HG03175 (cell line): ENCODE results near the gene ZNF491.
"Not testable (repeated sequence)": the region's sequence is repeated elsewhere in the genome, so short reads cannot be mapped to it uniquely, and the experiment has no call there.

Experiments
- ATAC-seq: cut with Tn5 transposase; IDR thresholded peaks from one replicate; pipeline ENCODE4 v1.9.1; 2021; ENCODE audit warnings: mild to moderate bottlenecking, moderate library complexity; ENCODE audit not compliant: unreplicated experiment

Gene ZNF491

GRCh38 chr19:11806354-11807098, 8.2 kb downstream of the ZNF491 start:
- ATAC-seq: no peak

DNA sequence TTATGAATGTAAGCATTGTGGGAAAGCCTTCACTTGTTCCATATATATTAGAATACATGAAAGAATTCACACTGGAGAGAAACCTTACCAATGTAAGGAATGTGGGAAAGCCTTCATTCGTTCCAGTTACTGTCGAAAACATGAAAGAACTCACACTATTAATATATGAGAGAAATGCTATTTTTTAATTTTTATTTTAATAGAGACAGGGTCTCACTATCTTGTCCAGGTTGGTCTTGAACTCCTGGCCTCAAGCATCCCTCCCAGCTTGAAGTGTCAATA, 8.7 kb downstream of the ZNF491 start:
- no peak for ATAC-seq

- peak; percentile 33 for ATAC-seq
Observed at GRCh38 chr19:11813703-11814028, 15.3 kb downstream of the ZNF491 start.

GRCh38 chr19:11814029-11814699, 15.8 kb downstream of the ZNF491 start, which contains the start of gene ZNF440:
Gene ZNF440 (plus strand): TSS chr19:11814273. CDS start chr19:11814448, 175 bp downstream.
- ATAC-seq: peak; percentile 98

DNA sequence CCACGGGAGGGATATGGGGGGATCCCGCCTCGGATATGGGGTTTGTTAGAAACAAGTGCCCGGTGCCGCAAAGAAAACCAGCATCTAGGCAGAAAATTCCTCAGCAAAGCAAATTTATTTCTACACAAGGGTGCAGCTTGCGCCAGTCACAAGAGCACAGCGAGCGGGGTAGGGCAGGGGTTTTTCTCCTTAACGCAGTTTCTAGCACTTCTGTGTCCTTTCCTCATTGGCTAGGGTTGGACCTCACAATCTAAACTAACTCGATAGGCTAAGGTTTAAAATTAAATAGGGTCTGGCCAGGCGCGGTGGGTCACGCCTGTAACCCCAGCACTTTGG, 16.3 kb downstream of the ZNF491 start:
- no peak for ATAC-seq

DNA sequence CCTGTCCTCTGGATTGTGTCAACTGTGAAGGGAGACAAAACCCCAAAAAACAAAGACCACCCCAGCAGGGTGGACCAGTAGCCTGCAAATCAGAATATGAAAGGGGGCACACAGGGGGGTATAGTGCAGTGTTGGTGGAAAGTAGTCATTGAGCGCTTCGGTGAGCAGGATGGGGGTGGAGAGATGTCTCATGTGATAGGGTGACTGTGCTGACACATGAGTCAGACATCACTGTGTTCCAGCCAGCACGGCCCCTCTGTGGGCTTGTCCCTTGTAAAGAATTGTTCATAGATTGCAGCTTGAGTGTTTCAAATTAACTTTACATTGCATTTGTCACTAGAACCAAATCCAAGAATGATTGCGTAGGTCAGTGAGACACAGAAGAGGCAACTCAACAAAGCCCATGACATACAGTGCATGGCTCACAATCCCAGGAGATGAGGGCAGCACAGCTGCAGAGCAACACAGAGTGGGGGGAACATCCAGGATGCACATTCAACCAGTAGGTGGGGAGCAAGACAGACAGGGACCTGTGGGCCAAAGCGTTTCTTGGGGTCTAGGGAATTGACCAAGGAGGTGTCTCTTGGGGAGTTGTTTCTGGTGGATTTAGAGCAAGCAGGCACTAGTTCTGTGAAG, 23.3 kb downstream of the ZNF491 start:
- no peak for ATAC-seq

DNA sequence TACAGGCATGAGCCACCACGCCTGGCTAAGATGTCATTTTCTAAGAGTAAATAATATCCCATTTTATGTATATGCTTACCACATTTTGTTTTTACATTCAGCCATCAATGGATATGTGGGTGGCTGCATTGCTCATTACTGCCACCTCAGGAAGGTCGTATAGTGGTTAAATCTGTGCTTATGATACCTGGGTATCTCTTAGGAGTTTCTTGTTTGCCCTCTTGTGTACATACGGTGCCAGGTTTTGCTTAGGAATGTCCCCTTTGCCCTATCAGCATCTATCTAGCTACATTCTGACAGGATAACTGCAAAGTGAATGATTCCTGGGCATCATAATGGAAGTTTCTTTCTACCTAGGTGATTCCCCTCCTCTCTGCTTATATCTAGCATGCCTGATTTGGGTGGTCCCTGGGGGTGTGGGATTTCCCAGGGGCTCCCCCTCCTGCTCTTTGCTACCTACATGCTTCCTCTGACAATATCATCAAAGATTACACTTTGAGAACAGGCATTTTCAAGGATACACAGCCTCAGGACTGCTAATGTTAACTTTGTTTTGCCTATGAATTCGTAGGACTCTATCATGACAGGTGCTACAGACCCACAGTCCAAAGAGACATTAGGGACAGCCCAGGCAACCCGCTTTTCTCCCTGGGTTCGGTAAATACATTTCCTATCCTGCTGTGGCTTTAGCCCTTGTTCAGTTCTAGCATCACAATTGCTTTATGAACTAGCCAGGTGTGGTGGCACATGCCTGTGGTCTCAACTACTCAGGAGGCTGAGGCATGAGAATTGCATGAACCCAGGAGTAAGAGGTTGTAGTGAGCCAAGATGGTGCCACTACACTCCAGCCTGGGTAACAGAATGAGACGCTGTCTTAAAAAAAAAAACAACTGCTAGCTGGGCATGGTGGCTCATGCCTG, 30.9 kb downstream of the ZNF491 start:
- ATAC-seq: not testable (repeated sequence)

DNA sequence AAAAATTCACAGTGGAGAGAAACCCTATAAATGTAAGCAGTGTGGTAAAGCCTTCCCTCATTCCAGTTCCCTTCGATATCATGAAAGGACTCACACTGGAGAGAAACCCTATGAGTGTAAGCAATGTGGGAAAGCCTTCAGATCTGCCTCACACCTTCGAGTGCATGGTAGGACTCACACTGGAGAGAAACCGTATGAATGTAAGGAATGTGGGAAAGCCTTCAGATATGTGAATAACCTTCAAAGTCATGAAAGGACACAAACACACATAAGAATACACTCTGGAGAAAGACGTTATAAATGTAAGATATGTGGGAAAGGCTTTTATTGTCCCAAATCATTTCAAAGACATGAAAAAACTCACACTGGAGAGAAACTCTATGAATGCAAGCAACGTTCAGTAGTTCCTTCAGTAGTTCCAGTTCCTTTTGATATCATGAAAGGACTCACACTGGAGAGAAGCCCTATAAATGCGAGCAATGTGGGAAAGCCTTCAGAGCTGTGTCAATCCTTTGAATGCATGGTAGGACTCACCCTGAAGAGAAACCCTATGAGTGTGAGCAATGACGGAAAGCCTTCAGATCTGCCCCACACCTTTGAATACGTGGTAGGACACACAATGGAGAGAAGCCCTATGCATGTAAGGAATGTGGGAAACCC, 34.1 kb downstream of the ZNF491 start:
- no peak for ATAC-seq

DNA sequence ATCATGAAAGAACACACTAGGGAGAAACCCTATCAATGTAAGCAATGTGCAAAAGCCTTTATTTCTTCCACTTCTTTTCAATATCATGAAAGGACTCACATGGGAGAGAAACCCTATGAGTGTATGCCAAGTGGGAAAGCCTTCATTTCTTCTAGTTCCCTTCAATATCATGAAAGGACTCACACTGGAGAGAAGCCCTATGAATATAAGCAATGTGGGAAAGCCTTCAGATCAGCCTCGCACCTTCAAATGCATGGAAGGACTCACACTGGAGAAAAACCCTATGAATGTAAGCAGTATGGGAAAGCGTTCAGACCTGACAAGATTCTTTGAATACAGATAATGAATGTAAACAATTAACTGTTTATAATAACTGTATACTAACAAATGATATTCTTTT, 35.2 kb downstream of the ZNF491 start:
- no peak for ATAC-seq

GRCh38 chr19:11835626-11836066, 37.3 kb downstream of the ZNF491 start:
- ATAC-seq: not testable (repeated sequence)

- no peak for ATAC-seq
Observed at GRCh38 chr19:11843722-11844121, 45.4 kb downstream of the ZNF491 start.

DNA sequence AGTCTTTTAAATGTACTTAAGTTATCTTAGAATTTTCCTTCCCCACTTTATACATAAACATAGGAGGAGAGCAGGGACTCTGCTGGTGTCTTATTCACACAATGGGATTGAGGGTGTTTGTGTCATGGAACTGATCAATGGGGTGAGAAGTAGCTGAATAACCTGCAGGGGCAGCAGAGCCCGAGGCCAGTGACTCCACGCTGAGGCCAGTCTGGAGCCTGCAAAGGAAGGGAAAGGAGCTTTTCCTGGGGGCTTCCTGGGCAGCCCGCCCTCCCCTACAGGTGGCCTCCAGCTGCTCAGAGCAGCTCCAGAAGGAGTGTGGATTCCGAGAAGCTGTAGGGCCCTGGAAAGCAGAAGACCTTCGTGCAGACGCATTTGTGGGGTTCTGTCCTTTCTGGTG, 49.3 kb downstream of the ZNF491 start:
- ATAC-seq: not testable (repeated sequence)

DNA sequence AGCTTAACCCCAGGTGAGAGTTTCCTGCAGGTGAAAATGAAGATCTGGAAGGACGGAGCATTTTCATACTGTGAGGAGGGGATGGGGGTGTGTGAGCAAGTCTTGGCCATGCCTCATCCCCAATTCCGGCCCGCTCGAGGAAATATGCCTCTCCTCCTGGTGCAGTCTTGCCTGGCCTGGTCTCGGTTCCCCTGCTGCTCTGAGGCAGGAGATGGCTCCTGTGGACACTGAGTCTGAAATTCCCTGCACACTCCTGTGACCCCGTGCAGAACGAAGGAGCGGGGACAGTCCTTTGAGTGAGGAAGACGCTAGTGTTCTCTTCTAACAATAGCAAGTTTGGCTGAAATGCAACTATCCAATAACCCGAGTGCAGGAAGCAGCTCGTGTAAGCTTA, 49.9 kb downstream of the ZNF491 start:
- no peak for ATAC-seq

GRCh38 chr19:11848594-11849469, 50.5 kb downstream of the ZNF491 start, which contains the start of gene ZNF439:
Gene ZNF439 (plus strand): TSS chr19:11848726. CDS start chr19:11848868, 142 bp downstream.
- peak; percentile 89 for ATAC-seq

DNA sequence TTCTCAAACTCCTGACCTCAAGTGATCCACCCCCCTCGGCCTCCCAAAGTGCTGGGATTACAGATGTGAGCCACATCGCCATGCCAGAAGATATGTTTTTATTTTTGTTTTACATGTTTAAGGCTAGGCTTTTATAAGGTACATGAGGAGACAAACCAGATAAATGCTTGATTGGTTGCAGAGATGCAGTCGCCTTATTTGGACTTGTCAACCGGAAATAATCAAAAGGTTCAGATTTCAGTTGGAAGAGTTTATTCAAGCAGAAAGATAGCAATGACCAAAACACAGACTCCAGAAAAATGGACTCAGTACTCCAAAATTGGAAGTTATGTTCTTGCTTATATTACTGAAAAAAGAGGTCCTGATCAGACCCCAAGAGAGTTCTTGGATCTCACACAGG, 52.0 kb downstream of the ZNF491 start:
- not testable (repeated sequence) for ATAC-seq

DNA sequence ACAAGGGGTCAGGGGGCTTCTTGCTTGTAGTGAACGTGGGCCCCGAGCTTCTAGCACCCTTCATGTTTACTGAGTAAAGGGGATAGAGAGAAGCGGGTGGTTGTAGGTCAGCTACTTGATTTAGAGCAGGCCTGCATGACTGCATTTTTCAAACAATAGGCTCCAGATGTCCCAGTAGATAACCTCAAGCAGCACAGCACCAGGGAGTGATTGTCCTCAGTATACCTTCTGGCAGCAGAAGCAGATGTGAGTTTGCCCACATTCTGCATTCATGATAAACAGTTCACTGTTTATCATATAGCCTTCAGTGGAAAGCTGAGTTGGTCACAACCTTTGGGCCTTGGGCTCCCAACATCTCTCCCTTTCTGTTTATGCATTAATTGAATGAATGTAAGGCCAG, 55.0 kb downstream of the ZNF491 start:
- ATAC-seq: no peak

GRCh38 chr19:11856596-11857250, 58.4 kb downstream of the ZNF491 start:
- no peak for ATAC-seq
